ENCODE measurements around the gene IFNA8.

DNA sequence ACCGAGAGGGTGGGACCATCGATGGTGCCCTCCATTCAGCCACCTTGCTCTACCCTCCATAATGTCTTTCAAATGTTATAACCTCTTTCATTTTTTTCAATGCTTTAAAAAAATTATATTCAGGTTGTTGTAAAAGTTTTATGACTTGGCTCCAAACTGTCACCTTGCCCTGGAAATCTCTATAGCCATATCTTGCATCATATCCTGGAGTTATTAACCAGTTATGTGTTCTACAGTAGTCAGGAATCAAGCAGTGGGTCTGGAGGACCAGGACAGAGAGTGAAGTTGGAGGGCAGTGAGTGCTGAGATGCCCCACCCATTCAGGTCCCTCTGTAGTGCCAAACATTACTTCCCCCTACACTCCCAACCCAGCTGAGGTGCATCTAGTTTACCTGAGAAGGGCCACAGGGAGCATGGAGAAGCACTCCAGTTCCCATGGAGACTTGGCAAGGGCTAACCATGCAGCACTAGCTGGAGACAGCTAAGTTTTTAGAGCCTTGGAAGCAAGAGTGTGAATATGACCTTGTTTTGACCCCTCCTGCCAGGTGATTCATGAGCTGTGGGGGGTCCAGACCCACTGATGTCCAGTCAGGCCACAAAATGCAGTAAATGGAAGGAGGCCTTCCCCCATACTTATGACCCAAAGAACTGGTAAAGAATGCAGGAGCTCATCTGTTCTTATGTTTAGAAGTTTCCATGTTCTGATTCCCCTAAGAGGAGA, 5.5 kb downstream of the IFNA8 start:
- TF ChIP-seq, protein P1, sequence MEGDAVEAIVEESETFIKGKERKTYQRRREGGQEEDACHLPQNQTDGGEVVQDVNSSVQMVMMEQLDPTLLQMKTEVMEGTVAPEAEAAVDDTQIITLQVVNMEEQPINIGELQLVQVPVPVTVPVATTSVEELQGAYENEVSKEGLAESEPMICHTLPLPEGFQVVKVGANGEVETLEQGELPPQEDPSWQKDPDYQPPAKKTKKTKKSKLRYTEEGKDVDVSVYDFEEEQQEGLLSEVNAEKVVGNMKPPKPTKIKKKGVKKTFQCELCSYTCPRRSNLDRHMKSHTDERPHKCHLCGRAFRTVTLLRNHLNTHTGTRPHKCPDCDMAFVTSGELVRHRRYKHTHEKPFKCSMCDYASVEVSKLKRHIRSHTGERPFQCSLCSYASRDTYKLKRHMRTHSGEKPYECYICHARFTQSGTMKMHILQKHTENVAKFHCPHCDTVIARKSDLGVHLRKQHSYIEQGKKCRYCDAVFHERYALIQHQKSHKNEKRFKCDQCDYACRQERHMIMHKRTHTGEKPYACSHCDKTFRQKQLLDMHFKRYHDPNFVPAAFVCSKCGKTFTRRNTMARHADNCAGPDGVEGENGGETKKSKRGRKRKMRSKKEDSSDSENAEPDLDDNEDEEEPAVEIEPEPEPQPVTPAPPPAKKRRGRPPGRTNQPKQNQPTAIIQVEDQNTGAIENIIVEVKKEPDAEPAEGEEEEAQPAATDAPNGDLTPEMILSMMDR (IDR thresholded peaks at IDR 0.05), result no peak
- TF ChIP-seq POLR2A (IDR thresholded peaks at IDR 0.05), result no peak

All from tibial nerve (tissue), 3 donors.